Neuronal stem cell (in vitro differentiated cells): Measurements from ENCODE around the gene COL4A4.

Experiments
- DNase-seq: peaks from one replicate; pipeline ENCODE4 v3.0.0-alpha.2; 2013; ENCODE audit warnings: low spot score
- H2AFZ ChIP-seq: one replicate; pipeline ENCODE4 v1.6.1; 2013; ENCODE audit warnings: mild to moderate bottlenecking, low read length, inconsistent platforms
- H2AK5ac ChIP-seq: 2 replicates; pipeline ENCODE4 v1.6.1; 2013; ENCODE audit warnings: low read depth, mild to moderate bottlenecking, inconsistent platforms, low read length, moderate library complexity, mixed read lengths
- H2BK120ac ChIP-seq: 2 replicates; pipeline ENCODE4 v1.6.1; 2013; ENCODE audit warnings: low read depth, mild to moderate bottlenecking, inconsistent platforms, low read length, moderate library complexity, mixed read lengths
- H2BK12ac ChIP-seq: one replicate; pipeline ENCODE4 v1.6.1; 2013; ENCODE audit warnings: low read length, inconsistent platforms
- H2BK15ac ChIP-seq: 2 replicates; pipeline ENCODE4 v1.6.1; 2013; ENCODE audit warnings: mild to moderate bottlenecking, low read length, inconsistent platforms, mixed read lengths
- H2BK5ac ChIP-seq: one replicate; pipeline ENCODE4 v1.6.1; 2013; ENCODE audit warnings: inconsistent platforms, mild to moderate bottlenecking, low read length, moderate library complexity
- H3K14ac ChIP-seq: one replicate; pipeline ENCODE4 v1.6.1; 2013; ENCODE audit warnings: low read length, inconsistent platforms
- H3K18ac ChIP-seq: 2 replicates; pipeline ENCODE4 v1.6.1; 2013; ENCODE audit warnings: low read length, inconsistent platforms
- H3K23ac ChIP-seq: 2 replicates; pipeline ENCODE4 v1.6.1; 2013; ENCODE audit warnings: low read depth, mild to moderate bottlenecking, mixed read lengths, low read length, inconsistent platforms; ENCODE audit not compliant: poor library complexity
- H3K27ac ChIP-seq: replicated peaks from 3 replicates; pipeline ENCODE4 v1.5.1; 2013; ENCODE audit warnings: low read length, inconsistent platforms
- H3K27me3 ChIP-seq, 3 experiments: 2 replicates each; pipeline ENCODE4 v1.6.1; 2013; ENCODE audit warnings: low read length in 3 of 3, mild to moderate bottlenecking in 2 of 3, inconsistent platforms in 1 of 3, low read depth in 1 of 3, mixed read lengths in 1 of 3, moderate library complexity in 1 of 3; ENCODE audit not compliant: control insufficient read depth in 3 of 3, insufficient read depth in 3 of 3
- H3K36me3 ChIP-seq, 2 donors: replicated peaks in 1 of 2; 2 replicates each; pipeline ENCODE4 v1.6.1; 2013; ENCODE audit warnings: low read length in 2 of 2; ENCODE audit not compliant: control insufficient read depth in 2 of 2, insufficient read depth in 2 of 2
- H3K4ac ChIP-seq: 2 replicates; pipeline ENCODE4 v1.6.1; 2013; ENCODE audit warnings: inconsistent platforms, mild to moderate bottlenecking, low read length, moderate library complexity
- H3K4me1 ChIP-seq, 2 donors: 1 replicate in 1 of 2; 2 replicates in 1 of 2; pipeline ENCODE4 v1.6.1; 2013; ENCODE audit warnings: low read length in 2 of 2, low read depth in 1 of 2; ENCODE audit not compliant: control insufficient read depth in 2 of 2, insufficient read depth in 1 of 2
- H3K4me2 ChIP-seq: one replicate; pipeline ENCODE4 v1.6.1; 2013; ENCODE audit warnings: mild to moderate bottlenecking, low read length, inconsistent platforms; ENCODE audit not compliant: insufficient read depth, poor library complexity, severe bottlenecking
- H3K4me3 ChIP-seq, 2 donors: 2 replicates each; pipeline ENCODE4 v1.5.1; 2013; ENCODE audit warnings: low read length in 2 of 2, mild to moderate bottlenecking in 2 of 2, inconsistent platforms in 1 of 2, moderate library complexity in 1 of 2
- H3K79me1 ChIP-seq: one replicate; pipeline ENCODE4 v1.6.1; 2013; ENCODE audit warnings: low read depth, mild to moderate bottlenecking, inconsistent platforms, low read length, moderate library complexity
- H3K9ac ChIP-seq: one replicate; pipeline ENCODE4 v1.6.1; 2013; ENCODE audit warnings: mild to moderate bottlenecking, low read depth, low read length, inconsistent platforms; ENCODE audit not compliant: poor library complexity
- H3K9me3 ChIP-seq, 2 donors: replicated peaks in 1 of 2; 2 replicates each; pipeline versions ENCODE3 to v1.6.1; 2013; ENCODE audit warnings: low read length in 2 of 2, mild to moderate bottlenecking in 2 of 2, inconsistent platforms in 1 of 2, low read depth in 1 of 2, mixed read lengths in 1 of 2, moderate library complexity in 1 of 2; ENCODE audit not compliant: control insufficient read depth in 2 of 2, insufficient read depth in 1 of 2
- H4K8ac ChIP-seq: one replicate; pipeline ENCODE4 v1.6.1; 2013; ENCODE audit warnings: low read depth, mild to moderate bottlenecking, inconsistent platforms, low read length, moderate library complexity
- H4K91ac ChIP-seq: one replicate; pipeline ENCODE4 v1.6.1; 2013; ENCODE audit warnings: low read length, low read depth, mild to moderate bottlenecking, inconsistent platforms; ENCODE audit not compliant: poor library complexity
- WGBS, 2 donors: extraction: QIAGEN DNeasy Blood & Tissue Kit; methylation state at CpG; one replicate each; pipeline ENCODE4 v1.1.7; 2013; ENCODE audit warnings: missing lambda C conversion rate in 2 of 2, mixed read lengths in 1 of 2; ENCODE audit not compliant: insufficient read length in 2 of 2, insufficient replicate concordance in 1 of 2; ENCODE audit errors: extremely low coverage in 2 of 2; 5-methylcytosine and 5-hydroxymethylcytosine counted together

COL4A4 gene

DNA sequence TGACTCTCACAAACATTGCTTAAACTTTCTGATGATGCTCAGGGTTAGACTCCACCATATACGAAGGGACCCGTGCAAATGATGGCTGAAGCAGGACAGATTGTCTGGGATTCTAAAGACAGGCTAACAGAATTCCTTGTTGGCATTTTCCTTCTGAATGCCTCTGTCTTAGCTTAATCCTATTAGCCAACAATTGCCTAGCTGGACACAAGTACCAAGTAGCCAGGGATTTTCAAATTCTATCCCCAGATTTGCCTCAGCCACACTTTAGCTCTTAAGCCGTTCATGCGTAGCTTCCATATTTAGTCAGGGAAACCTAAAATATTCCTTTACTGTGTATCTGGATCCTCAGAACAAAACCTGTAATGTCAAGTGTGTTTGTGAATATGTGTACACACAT lies 40.4 kb upstream of the COL4A4 start:
- Histone ChIP-seq H2BK5ac (no peak overlapping the region), H3K4me1 (peaks cover 0 to 5% of the 10 kb centered on the region in 2 donors), H4K91ac (no peak overlapping the region), H3K9me3 (no peaks in the 10 kb centered on the region), H2BK12ac (no peak overlapping the region), H3K27ac (no peak overlapping the region), H3K79me1 (no peaks in the 10 kb centered on the region), H3K4ac (no peak overlapping the region), H2BK120ac (no peak overlapping the region), H3K27me3 (peaks cover 0 to 4% (median 3%) of the 10 kb centered on the region in 3 experiments), H3K4me2 (no peak overlapping the region), H3K36me3 (no peaks in the 10 kb centered on the region), H2AFZ (no peak overlapping the region), H3K9ac (no peak overlapping the region), H3K23ac (no peak overlapping the region), H3K18ac (no peak overlapping the region), H3K14ac (no peak overlapping the region), H2BK15ac (no peak overlapping the region), H2AK5ac (no peak overlapping the region), H4K8ac (no peak overlapping the region), H3K4me3 (no peak overlapping the region)
- WGBS, 2 donors: no CpG with 5 or more reads among the region's 4 CpGs
- peak; percentile 63 for DNase-seq

- Histone ChIP-seq H3K23ac (no peak overlapping the region), H2BK12ac (no peak overlapping the region), H3K14ac (no peak overlapping the region), H2BK120ac (no peak overlapping the region), H3K27me3 (peaks cover 0 to 3% (median 3%) of the 10 kb centered on the region in 3 experiments), H4K91ac (no peak overlapping the region), H3K4me2 (no peak overlapping the region), H3K9ac (no peak overlapping the region), H3K36me3 (no peaks in the 10 kb centered on the region), H2BK5ac (no peak overlapping the region), H3K4me1 (peaks cover 0 to 5% of the 10 kb centered on the region in 2 donors), H3K9me3 (no peaks in the 10 kb centered on the region), H3K4me3 (no peak overlapping the region), H3K18ac (no peak overlapping the region), H3K79me1 (no peaks in the 10 kb centered on the region), H3K4ac (no peak overlapping the region), H4K8ac (no peak overlapping the region), H3K27ac (no peak overlapping the region), H2BK15ac (no peak overlapping the region), H2AFZ (no peak overlapping the region), H2AK5ac (no peak overlapping the region)
- WGBS, 2 donors: no CpG with 5 or more reads among the region's 2 CpGs
- DNase-seq: no peak
These were observed 37.8 kb upstream of the COL4A4 start for GRCh38 chr2:227201771-227202170.

- Histone ChIP-seq H2AK5ac (no peak overlapping the region), H3K27ac (no peak overlapping the region)
- WGBS, 2 donors: no CpG with 5 or more reads among the region's 3 CpGs
These were observed 34.9 kb upstream of the COL4A4 start for GRCh38 chr2:227198866-227199265.

DNA sequence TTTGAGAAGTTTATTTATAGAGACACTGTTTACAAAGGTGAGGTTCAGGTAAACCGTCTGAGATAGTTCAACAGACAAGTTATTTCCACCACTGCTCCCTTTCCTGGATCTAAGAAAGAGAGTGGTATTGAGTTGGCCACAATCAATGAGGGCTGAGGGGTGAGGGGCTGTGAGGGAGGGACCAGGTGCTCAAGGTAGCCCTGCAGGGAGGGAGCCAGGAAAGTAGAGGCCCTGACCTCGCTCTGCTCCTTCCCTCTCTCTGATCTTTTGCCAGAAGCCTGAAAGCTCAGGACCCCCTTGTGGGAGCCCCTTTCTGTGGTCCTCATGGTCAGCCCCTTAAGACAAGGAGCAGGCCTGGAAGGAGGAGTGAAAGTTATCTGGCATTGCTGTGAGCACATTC lies 30.2 kb upstream of the COL4A4 start:
- no peak for DNase-seq
- H4K91ac ChIP-seq: no peak overlapping the region

More at GRCh38 chr2:227198866-227199265, 34.9 kb upstream of the COL4A4 start:
- no peak overlapping the region for H2BK15ac ChIP-seq
- H3K14ac ChIP-seq: no peak overlapping the region
- H3K79me1 ChIP-seq: no peaks in the 10 kb centered on the region
- no peak overlapping the region for H3K23ac ChIP-seq
- no peak overlapping the region for H3K18ac ChIP-seq
- no peak for DNase-seq
- H2AFZ ChIP-seq: no peak overlapping the region
- H2BK5ac ChIP-seq: no peak overlapping the region
- no peak overlapping the region for H2BK120ac ChIP-seq
- H3K4me3 ChIP-seq: no peak overlapping the region
- H3K27me3 ChIP-seq: peaks cover 0 to 3% (median 0%) of the 10 kb centered on the region in 3 experiments
- H4K91ac ChIP-seq: no peak overlapping the region
- no peak overlapping the region for H3K4me2 ChIP-seq
- no peak overlapping the region for H2BK12ac ChIP-seq
- no peaks in the 10 kb centered on the region for H3K9me3 ChIP-seq
- H4K8ac ChIP-seq: no peak overlapping the region
- H3K4me1 ChIP-seq: peaks cover 0 to 3% of the 10 kb centered on the region in 2 donors
- no peaks in the 10 kb centered on the region for H3K36me3 ChIP-seq
- H3K9ac ChIP-seq: no peak overlapping the region
- H3K4ac ChIP-seq: no peak overlapping the region

More for the DNA sequence above, 30.2 kb upstream of the COL4A4 start:
- Histone ChIP-seq H2BK5ac (no peak overlapping the region), H3K9me3 (no peaks in the 10 kb centered on the region), H3K4ac (no peak overlapping the region), H3K27ac (no peak overlapping the region), H3K14ac (no peak overlapping the region), H3K27me3 (no peaks in the 10 kb centered on the region), H3K23ac (no peak overlapping the region), H3K4me1 (no peaks in the 10 kb centered on the region), H4K8ac (no peak overlapping the region), H2AFZ (no peak overlapping the region), H3K18ac (no peak overlapping the region), H2BK15ac (no peak overlapping the region), H3K4me2 (no peak overlapping the region), H2BK120ac (no peak overlapping the region), H2BK12ac (no peak overlapping the region), H3K9ac (no peak overlapping the region), H3K4me3 (no peak overlapping the region), H3K36me3 (no peaks in the 10 kb centered on the region), H2AK5ac (no peak overlapping the region), H3K79me1 (no peaks in the 10 kb centered on the region)
- no CpG with 5 or more reads among the region's 2 CpGs for WGBS, 2 donors
